22Rv1 (cell line): ENCODE results near the gene GPR142.

Source experiments
- ZFX ChIP-seq: fragments of 450-650 bp; IDR thresholded peaks from 2 replicates; pipeline ENCODE4 v1.6.1; 2017; ENCODE audit warnings: antibody characterized with exemption, borderline replicate concordance
- TF ChIP-seq, protein P1 (sequence below): fragments of 450-650 bp; IDR thresholded peaks from 2 replicates; pipeline ENCODE4 v1.5.1; 2017; ENCODE audit warnings: mild to moderate bottlenecking

DNA sequence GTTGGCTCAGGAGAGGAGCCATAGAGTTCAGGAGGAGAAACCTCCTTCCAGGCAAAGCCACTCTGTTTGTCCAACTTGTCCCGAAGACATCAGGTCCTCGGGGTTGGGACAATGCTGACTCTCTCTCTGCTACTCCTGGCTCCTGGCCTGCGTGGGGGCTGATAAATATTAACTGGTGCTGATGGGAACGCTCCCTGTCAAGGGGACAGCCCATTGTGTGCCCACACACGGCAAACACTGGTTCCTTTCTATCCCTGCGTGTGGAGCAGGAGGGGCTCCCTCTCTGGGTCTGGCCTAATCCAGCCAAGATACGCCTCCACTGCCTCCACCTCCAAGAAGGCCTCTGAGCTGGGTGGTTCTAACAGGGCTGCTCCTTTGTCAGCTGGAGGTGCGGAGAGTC, 36.9 kb upstream of the GPR142 start:
- TF ChIP-seq, protein P1, sequence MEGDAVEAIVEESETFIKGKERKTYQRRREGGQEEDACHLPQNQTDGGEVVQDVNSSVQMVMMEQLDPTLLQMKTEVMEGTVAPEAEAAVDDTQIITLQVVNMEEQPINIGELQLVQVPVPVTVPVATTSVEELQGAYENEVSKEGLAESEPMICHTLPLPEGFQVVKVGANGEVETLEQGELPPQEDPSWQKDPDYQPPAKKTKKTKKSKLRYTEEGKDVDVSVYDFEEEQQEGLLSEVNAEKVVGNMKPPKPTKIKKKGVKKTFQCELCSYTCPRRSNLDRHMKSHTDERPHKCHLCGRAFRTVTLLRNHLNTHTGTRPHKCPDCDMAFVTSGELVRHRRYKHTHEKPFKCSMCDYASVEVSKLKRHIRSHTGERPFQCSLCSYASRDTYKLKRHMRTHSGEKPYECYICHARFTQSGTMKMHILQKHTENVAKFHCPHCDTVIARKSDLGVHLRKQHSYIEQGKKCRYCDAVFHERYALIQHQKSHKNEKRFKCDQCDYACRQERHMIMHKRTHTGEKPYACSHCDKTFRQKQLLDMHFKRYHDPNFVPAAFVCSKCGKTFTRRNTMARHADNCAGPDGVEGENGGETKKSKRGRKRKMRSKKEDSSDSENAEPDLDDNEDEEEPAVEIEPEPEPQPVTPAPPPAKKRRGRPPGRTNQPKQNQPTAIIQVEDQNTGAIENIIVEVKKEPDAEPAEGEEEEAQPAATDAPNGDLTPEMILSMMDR: no peak
- no peak for TF ChIP-seq ZFX
